K562 (cell line): ENCODE measurements around the gene ZNF500. TPM values are rescaled to one million over a fixed set of nuclear protein-coding genes. Genes with fewer than 3 reads are reported as not detected.
A peak's percentile ranks its signal among the peaks of the same experiment; 100 is the strongest.

Experiments
- BCOR ChIP-seq: fragments of 450-650 bp; IDR thresholded peaks from 2 replicates; pipeline ENCODE4 v1.6.1; 2016
- FOSL1 ChIP-seq: fragments of 200-800 bp; sonication (Bioruptor generic); conservative IDR thresholded peaks from 2 replicates; pipeline ENCODE4 v1.6.1; 2016; ENCODE audit warnings: missing genetic modification characterization, missing compliant biosample characterization
- HDGF ChIP-seq: fragments of 450-650 bp; IDR thresholded peaks from 2 replicates; pipeline ENCODE4 v1.6.1; 2016
- KHSRP ChIP-seq: fragments of 450-650 bp; IDR thresholded peaks from 2 replicates; pipeline ENCODE4 v1.6.1; 2017
- MEF2D ChIP-seq: conservative IDR thresholded peaks from 2 replicates; pipeline ENCODE4 v1.6.1; 2016; ENCODE audit warnings: low read depth, missing genetic modification characterization, missing compliant biosample characterization
- POLR2A ChIP-seq: fragments of 450-650 bp; conservative IDR thresholded peaks from 2 replicates; pipeline ENCODE4 v1.6.1; 2016
- PRPF4 ChIP-seq: fragments of 200-400 bp; formaldehyde crosslinking; IDR thresholded peaks from one replicate; pipeline ENCODE4 v1.6.1; 2017; ENCODE audit warnings: low read length, low read depth, mild to moderate bottlenecking; ENCODE audit not compliant: insufficient read depth, poor library complexity, severe bottlenecking
- RNF2 ChIP-seq: sonication (generic); IDR thresholded peaks from 2 replicates; pipeline ENCODE4 v1.6.1; 2016
- SAFB ChIP-seq: fragments of 200-400 bp; formaldehyde crosslinking; IDR thresholded peaks from 2 replicates; pipeline ENCODE4 v1.6.1; 2017; ENCODE audit warnings: low read depth, low read length, borderline replicate concordance
- SMARCB1 ChIP-seq: IDR thresholded peaks from 2 replicates; pipeline ENCODE4 v1.6.1; 2011; ENCODE audit warnings: improper control_type of control experiment, low read depth; ENCODE audit not compliant: insufficient read length
- ZNF124 ChIP-seq: sonication (generic); formaldehyde crosslinking; IDR thresholded peaks from 2 replicates; pipeline ENCODE4 v1.8.1; 2022; ENCODE audit warnings: missing genetic modification reagents
- ZNF175 ChIP-seq: fragments of 200-800 bp; sonication (Bioruptor generic); IDR thresholded peaks from 2 replicates; pipeline ENCODE4 v1.6.1; 2016; ENCODE audit warnings: low read depth, mild to moderate bottlenecking, missing genetic modification characterization, missing compliant biosample characterization
- polyA plus RNA-seq, 8 experiments: library from polyadenylated mRNA; depleted of rRNA in 4 of 8; stranded (reverse) in 5 of 8; unstranded in 3 of 8; fragments of >200 nt; fragmentation: Nextera tagmentation in 2 of 8; fragmentation: Illumina TruSeq in 1 of 8; extraction: Ambion mirVana in 2 of 8; extraction: Trizol in 1 of 8; gene quantifications; 2 replicates each; pipeline versions ENCODE4 v1.2.1 to v1.2.3, GENCODE V29; 2011 to 2014; ENCODE audit warnings: inconsistent platforms in 1 of 8, missing spikeins in 1 of 8
- total RNA-seq, 7 experiments: library from RNA; depleted of rRNA in 6 of 7; stranded (reverse); fragments of >200 nt in 6 of 7; fragmentation: Illumina TruSeq in 2 of 7; extraction: Trizol in 2 of 7; gene quantifications; 2 replicates each; pipeline versions ENCODE4 v1.2.1 to v1.2.3, GENCODE V29; 2011 to 2021; ENCODE audit warnings: low replicate concordance in 1 of 7
- TF ChIP-seq, protein P1 (sequence below): fragments of 200-600 bp; sonication (generic); IDR thresholded peaks from one replicate; pipeline ENCODE4 v1.6.1; 2012; ENCODE audit warnings: mild to moderate bottlenecking, low read depth, low read length, inconsistent platforms
- TF ChIP-seq, protein P2 (sequence below): fragments of 450-650 bp; IDR thresholded peaks from 2 replicates; pipeline ENCODE4 v1.6.1; 2016; ENCODE audit warnings: low read depth, mild to moderate bottlenecking, moderate library complexity
- TF ChIP-seq, protein P3 (sequence below): sonication (generic); formaldehyde crosslinking; IDR thresholded peaks from 2 replicates; pipeline ENCODE4 v1.8.0; 2022; ENCODE audit warnings: mild to moderate bottlenecking, missing genetic modification reagents, borderline replicate concordance

ZNF500 gene
- total and polyA plus RNA-seq, 9 of the 15 experiments (the other 6 are each of a cell fraction or from before 2014, with no cell fraction given): 0.80 to 20.8 (median 5.3) TPM

DNA sequence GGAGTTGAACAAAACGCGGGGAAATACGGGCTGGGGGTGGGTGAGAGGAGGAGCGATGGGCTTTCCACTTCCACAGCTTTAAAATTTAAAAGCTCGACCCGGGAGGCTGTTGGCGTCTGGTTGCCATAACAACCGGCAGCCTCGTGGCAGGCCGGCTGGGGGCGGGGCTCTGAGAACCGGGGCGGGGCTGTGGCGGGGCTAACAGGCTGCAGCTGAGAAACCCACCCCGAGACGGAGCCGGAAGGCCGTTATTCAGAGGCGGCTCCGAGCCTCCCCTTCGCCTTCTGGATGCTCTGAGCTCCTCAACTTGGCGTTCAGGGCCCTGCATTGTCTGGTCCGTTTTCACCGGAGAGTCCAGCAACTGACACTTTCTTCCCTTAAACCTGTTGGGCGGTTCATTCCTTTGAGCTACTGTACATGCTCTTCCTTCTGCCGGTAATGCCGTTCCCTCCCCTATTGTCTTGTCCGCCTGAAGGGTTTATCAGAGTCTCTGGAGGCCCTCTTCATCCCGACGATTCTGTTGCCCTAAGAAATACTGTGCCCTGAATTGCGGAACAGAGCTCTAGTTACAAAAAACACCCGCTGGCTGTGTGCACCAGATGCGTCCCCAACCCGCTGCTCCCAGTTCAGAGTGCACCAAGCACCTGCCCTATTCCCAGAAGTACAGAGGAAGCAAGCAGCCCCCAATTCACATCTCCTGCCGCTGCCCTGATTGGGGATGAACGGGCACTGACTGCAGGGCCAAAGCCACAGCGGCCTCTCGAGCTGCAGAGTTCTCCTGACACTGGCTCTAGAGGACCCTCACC, 32.0 kb downstream of the ZNF500 start (continued):
- TF ChIP-seq, protein P1, sequence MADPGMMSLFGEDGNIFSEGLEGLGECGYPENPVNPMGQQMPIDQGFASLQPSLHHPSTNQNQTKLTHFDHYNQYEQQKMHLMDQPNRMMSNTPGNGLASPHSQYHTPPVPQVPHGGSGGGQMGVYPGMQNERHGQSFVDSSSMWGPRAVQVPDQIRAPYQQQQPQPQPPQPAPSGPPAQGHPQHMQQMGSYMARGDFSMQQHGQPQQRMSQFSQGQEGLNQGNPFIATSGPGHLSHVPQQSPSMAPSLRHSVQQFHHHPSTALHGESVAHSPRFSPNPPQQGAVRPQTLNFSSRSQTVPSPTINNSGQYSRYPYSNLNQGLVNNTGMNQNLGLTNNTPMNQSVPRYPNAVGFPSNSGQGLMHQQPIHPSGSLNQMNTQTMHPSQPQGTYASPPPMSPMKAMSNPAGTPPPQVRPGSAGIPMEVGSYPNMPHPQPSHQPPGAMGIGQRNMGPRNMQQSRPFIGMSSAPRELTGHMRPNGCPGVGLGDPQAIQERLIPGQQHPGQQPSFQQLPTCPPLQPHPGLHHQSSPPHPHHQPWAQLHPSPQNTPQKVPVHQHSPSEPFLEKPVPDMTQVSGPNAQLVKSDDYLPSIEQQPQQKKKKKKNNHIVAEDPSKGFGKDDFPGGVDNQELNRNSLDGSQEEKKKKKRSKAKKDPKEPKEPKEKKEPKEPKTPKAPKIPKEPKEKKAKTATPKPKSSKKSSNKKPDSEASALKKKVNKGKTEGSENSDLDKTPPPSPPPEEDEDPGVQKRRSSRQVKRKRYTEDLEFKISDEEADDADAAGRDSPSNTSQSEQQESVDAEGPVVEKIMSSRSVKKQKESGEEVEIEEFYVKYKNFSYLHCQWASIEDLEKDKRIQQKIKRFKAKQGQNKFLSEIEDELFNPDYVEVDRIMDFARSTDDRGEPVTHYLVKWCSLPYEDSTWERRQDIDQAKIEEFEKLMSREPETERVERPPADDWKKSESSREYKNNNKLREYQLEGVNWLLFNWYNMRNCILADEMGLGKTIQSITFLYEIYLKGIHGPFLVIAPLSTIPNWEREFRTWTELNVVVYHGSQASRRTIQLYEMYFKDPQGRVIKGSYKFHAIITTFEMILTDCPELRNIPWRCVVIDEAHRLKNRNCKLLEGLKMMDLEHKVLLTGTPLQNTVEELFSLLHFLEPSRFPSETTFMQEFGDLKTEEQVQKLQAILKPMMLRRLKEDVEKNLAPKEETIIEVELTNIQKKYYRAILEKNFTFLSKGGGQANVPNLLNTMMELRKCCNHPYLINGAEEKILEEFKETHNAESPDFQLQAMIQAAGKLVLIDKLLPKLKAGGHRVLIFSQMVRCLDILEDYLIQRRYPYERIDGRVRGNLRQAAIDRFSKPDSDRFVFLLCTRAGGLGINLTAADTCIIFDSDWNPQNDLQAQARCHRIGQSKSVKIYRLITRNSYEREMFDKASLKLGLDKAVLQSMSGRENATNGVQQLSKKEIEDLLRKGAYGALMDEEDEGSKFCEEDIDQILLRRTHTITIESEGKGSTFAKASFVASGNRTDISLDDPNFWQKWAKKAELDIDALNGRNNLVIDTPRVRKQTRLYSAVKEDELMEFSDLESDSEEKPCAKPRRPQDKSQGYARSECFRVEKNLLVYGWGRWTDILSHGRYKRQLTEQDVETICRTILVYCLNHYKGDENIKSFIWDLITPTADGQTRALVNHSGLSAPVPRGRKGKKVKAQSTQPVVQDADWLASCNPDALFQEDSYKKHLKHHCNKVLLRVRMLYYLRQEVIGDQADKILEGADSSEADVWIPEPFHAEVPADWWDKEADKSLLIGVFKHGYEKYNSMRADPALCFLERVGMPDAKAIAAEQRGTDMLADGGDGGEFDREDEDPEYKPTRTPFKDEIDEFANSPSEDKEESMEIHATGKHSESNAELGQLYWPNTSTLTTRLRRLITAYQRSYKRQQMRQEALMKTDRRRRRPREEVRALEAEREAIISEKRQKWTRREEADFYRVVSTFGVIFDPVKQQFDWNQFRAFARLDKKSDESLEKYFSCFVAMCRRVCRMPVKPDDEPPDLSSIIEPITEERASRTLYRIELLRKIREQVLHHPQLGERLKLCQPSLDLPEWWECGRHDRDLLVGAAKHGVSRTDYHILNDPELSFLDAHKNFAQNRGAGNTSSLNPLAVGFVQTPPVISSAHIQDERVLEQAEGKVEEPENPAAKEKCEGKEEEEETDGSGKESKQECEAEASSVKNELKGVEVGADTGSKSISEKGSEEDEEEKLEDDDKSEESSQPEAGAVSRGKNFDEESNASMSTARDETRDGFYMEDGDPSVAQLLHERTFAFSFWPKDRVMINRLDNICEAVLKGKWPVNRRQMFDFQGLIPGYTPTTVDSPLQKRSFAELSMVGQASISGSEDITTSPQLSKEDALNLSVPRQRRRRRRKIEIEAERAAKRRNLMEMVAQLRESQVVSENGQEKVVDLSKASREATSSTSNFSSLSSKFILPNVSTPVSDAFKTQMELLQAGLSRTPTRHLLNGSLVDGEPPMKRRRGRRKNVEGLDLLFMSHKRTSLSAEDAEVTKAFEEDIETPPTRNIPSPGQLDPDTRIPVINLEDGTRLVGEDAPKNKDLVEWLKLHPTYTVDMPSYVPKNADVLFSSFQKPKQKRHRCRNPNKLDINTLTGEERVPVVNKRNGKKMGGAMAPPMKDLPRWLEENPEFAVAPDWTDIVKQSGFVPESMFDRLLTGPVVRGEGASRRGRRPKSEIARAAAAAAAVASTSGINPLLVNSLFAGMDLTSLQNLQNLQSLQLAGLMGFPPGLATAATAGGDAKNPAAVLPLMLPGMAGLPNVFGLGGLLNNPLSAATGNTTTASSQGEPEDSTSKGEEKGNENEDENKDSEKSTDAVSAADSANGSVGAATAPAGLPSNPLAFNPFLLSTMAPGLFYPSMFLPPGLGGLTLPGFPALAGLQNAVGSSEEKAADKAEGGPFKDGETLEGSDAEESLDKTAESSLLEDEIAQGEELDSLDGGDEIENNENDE: no peak
- TF ChIP-seq RNF2 (no peak), SAFB (no peak), HDGF (no peak), KHSRP (no peak), SMARCB1 (no peak), BCOR (0 out of 2 replicates have a peak, but pooled peaks have one; percentile 17), POLR2A (peak; percentile 59), FOSL1 (no peak), ZNF124 (CRISPR knock-in tag) (no peak), MEF2D (tag) (no peak), ZNF175 (CRISPR knock-in tag) (no peak), PRPF4 (no peak)
- TF ChIP-seq, protein P2, sequence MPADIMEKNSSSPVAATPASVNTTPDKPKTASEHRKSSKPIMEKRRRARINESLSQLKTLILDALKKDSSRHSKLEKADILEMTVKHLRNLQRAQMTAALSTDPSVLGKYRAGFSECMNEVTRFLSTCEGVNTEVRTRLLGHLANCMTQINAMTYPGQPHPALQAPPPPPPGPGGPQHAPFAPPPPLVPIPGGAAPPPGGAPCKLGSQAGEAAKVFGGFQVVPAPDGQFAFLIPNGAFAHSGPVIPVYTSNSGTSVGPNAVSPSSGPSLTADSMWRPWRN: no peak
- TF ChIP-seq, protein P3, sequence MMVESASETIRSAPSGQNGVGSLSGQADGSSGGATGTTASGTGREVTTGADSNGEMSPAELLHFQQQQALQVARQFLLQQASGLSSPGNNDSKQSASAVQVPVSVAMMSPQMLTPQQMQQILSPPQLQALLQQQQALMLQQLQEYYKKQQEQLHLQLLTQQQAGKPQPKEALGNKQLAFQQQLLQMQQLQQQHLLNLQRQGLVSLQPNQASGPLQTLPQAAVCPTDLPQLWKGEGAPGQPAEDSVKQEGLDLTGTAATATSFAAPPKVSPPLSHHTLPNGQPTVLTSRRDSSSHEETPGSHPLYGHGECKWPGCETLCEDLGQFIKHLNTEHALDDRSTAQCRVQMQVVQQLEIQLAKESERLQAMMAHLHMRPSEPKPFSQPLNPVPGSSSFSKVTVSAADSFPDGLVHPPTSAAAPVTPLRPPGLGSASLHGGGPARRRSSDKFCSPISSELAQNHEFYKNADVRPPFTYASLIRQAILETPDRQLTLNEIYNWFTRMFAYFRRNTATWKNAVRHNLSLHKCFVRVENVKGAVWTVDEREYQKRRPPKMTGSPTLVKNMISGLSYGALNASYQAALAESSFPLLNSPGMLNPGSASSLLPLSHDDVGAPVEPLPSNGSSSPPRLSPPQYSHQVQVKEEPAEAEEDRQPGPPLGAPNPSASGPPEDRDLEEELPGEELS: 0 out of 2 replicates have a peak, but pooled peaks have one; percentile 11
